Sigmoid colon (tissue), 7 donors: ENCODE measurements around the gene DEPDC4. TPM values are rescaled to one million over a fixed set of nuclear protein-coding genes. Genes with fewer than 3 reads are reported as not detected.
"Not testable (repeated sequence)": the region's sequence is repeated elsewhere in the genome, so short reads cannot be mapped to it uniquely, and the experiment has no call there.

Source experiments
- DNase-seq: peaks from one replicate; pipeline ENCODE4 v3.0.0-alpha.2; 2019
- H3K27ac ChIP-seq, 4 donors: fragments of 200-600 bp; sonication (generic); one replicate each; pipeline ENCODE4 v1.5.1; 2016 to 2019; ENCODE audit warnings: mild to moderate bottlenecking in 1 of 4
- H3K27me3 ChIP-seq, 3 donors: fragments of 200-600 bp; sonication (generic); one replicate each; pipeline ENCODE4 v1.5.1; 2019; ENCODE audit warnings: mild to moderate bottlenecking in 1 of 3
- H3K36me3 ChIP-seq, 4 donors: fragments of 200-600 bp; sonication (generic); one replicate each; pipeline ENCODE4 v1.5.1; 2016 to 2019
- H3K4me1 ChIP-seq, 4 donors: fragments of 200-600 bp; sonication (generic); one replicate each; pipeline ENCODE4 v1.5.1; 2017 to 2019
- H3K4me3 ChIP-seq, 4 donors: fragments of 200-600 bp; sonication (generic); one replicate each; pipeline ENCODE4 v1.5.1; 2017 to 2019; ENCODE audit warnings: mild to moderate bottlenecking in 2 of 4, moderate library complexity in 1 of 4
- H3K9me3 ChIP-seq, 4 donors: fragments of 200-600 bp in 3 of 4; sonication (generic) in 3 of 4; one replicate each; pipeline versions ENCODE4 v1.5.1 to v1.6.1; 2013 to 2019
- CTCF ChIP-seq, 4 experiments: fragments of 450-650 bp in 3 of 4; fragments of 200-600 bp in 1 of 4; IDR thresholded peaks; one replicate each; pipeline ENCODE4 v1.5.1; 2016 to 2019; ENCODE audit warnings: antibody characterized with exemption in 4 of 4, mild to moderate bottlenecking in 3 of 4, moderate library complexity in 2 of 4
- EP300 ChIP-seq, 4 donors: sonication (generic); formaldehyde crosslinking; IDR thresholded peaks; one replicate each; pipeline ENCODE4 v1.6.1; 2017; ENCODE audit warnings: antibody characterized with exemption in 4 of 4
- POLR2A ChIP-seq, 2 donors: fragments of 450-650 bp; IDR thresholded peaks; one replicate each; pipeline ENCODE4 v1.6.1; 2016; ENCODE audit warnings: antibody characterized with exemption in 2 of 2, mild to moderate bottlenecking in 2 of 2, moderate library complexity in 2 of 2
- POLR2AphosphoS5 ChIP-seq, 4 donors: sonication (generic); formaldehyde crosslinking; IDR thresholded peaks; one replicate each; pipeline ENCODE4 v1.6.1; 2017; ENCODE audit warnings: antibody characterized with exemption in 4 of 4
- WGBS, 2 donors: extraction: QIAGEN DNeasy Blood & Tissue Kit; methylation state at CpG; one replicate each; pipeline ENCODE4 v1.1.7; 2013; 5-methylcytosine and 5-hydroxymethylcytosine counted together
- intact Hi-C: fragments of 100-400 bp; cut with DNase I; formaldehyde crosslinking; loops from one replicate; pipeline ENCODE4 v1.15.1; 2023
- polyA plus RNA-seq, 3 donors: library from polyadenylated mRNA; stranded (reverse); fragments of 200-250 nt; gene quantifications; one replicate each; pipeline ENCODE4 v1.2.3, GENCODE V29; 2013
- total RNA-seq, 4 donors: library from RNA; depleted of rRNA; stranded (reverse); fragments of >200 nt; gene quantifications; one replicate each; pipeline ENCODE4 v1.1.0, GENCODE V29; 2016
- donor health status: healthy with polysubstance abuse.
- donor health status: Bipolar disorder and iron deficiency.
- donor health status: healthy.

The DEPDC4 gene
- total and polyA plus RNA-seq, 7 donors: 0.60 to 1.2 (median 0.95) TPM; not detected in 3

GRCh38 chr12:100229876-100230275 lies 37.0 kb downstream of the DEPDC4 start:
- Histone ChIP-seq H3K4me3 (no peak overlapping the region), H3K9me3 (no peaks in the 10 kb centered on the region), H3K27ac (no peak overlapping the region), H3K4me1 (peaks cover 0 to 8% (median 0%) of the 10 kb centered on the region in 4 donors), H3K27me3 (no peaks in the 10 kb centered on the region), H3K36me3 (peaks cover 0 to 10% (median 0%) of the 10 kb centered on the region in 4 donors)
- WGBS, 2 donors: 85 to 86% methylated on average over 4 of the region's 4 CpGs
- DNase-seq: no peak
- no peak for TF ChIP-seq POLR2AphosphoS5 (IDR thresholded peaks at IDR 0.05)
- no peak for TF ChIP-seq CTCF (IDR thresholded peaks at IDR 0.05)
- TF ChIP-seq POLR2A (IDR thresholded peaks at IDR 0.05): no peak
- no peak for TF ChIP-seq EP300 (IDR thresholded peaks at IDR 0.05)
- intact Hi-C loops: loop anchor here (10.0 kb wide), 1 partner anchor 105 kb away; no protein-coding TSS in a partner anchor

- WGBS, 2 donors: 89 to 96% methylated on average over 5 of the region's 5 CpGs
- H3K36me3 ChIP-seq: peaks cover 0 to 17% (median 0%) of the 10 kb centered on the region in 4 donors
These were observed 37.7 kb downstream of the DEPDC4 start for GRCh38 chr12:100229036-100229635.

GRCh38 chr12:100225491-100225890 lies 41.4 kb downstream of the DEPDC4 start:
- Histone ChIP-seq H3K9me3 (no peaks in the 10 kb centered on the region), H3K36me3 (peaks cover 8 to 52% (median 10%) of the 10 kb centered on the region in 4 donors), H3K27ac (no peak overlapping the region), H3K27me3 (no peaks in the 10 kb centered on the region), H3K4me3 (no peak overlapping the region), H3K4me1 (no peaks in the 10 kb centered on the region)
- intact Hi-C loops: no loop called here
- no peak for DNase-seq
- no peak for TF ChIP-seq CTCF (IDR thresholded peaks at IDR 0.05)
- no peak for TF ChIP-seq EP300 (IDR thresholded peaks at IDR 0.05)
- no peak for TF ChIP-seq POLR2AphosphoS5 (IDR thresholded peaks at IDR 0.05)
- no peak for TF ChIP-seq POLR2A (IDR thresholded peaks at IDR 0.05)

More at GRCh38 chr12:100229036-100229635, 37.7 kb downstream of the DEPDC4 start:
- no peak overlapping the region for H3K27ac ChIP-seq
- TF ChIP-seq CTCF (IDR thresholded peaks at IDR 0.05): no peak
- no peak for TF ChIP-seq POLR2A (IDR thresholded peaks at IDR 0.05)
- H3K4me3 ChIP-seq: no peak overlapping the region
- DNase-seq: no peak
- peaks cover 0 to 3% (median 0%) of the 10 kb centered on the region in 4 donors for H3K4me1 ChIP-seq
- H3K27me3 ChIP-seq: no peaks in the 10 kb centered on the region
- no peaks in the 10 kb centered on the region for H3K9me3 ChIP-seq
- intact Hi-C loops: no loop called here

- H3K4me3 ChIP-seq, DNase-seq, intact Hi-C loops, H3K4me1 ChIP-seq, H3K27ac ChIP-seq, H3K9me3 ChIP-seq, H3K27me3 ChIP-seq: not testable (repeated sequence)
- 89 to 94% methylated on average over 6 of the region's 6 CpGs for WGBS, 2 donors
- H3K36me3 ChIP-seq: peaks cover 12 to 85% (median 21%) of the 10 kb centered on the region in 4 donors
These were observed 44.7 kb downstream of the DEPDC4 start for GRCh38 chr12:100222173-100222572.

- H3K36me3 ChIP-seq: peaks cover 12 to 91% (median 21%) of the 10 kb centered on the region in 4 donors
- intact Hi-C loops: no loop called here
- H3K27ac ChIP-seq: no peak overlapping the region
- TF ChIP-seq POLR2A (IDR thresholded peaks at IDR 0.05): no peak
- no peak for TF ChIP-seq POLR2AphosphoS5 (IDR thresholded peaks at IDR 0.05)
- TF ChIP-seq CTCF (IDR thresholded peaks at IDR 0.05): no peak
- no peak for TF ChIP-seq EP300 (IDR thresholded peaks at IDR 0.05)
- H3K27me3 ChIP-seq: no peaks in the 10 kb centered on the region
- H3K4me1 ChIP-seq: no peaks in the 10 kb centered on the region
- no peak for DNase-seq
- 24 to 75% methylated on average over 3 of the region's 3 CpGs for WGBS, 2 donors
- H3K9me3 ChIP-seq: no peaks in the 10 kb centered on the region
- no peak overlapping the region for H3K4me3 ChIP-seq
These were observed 45.4 kb downstream of the DEPDC4 start for GRCh38 chr12:100221523-100221922.
